RWPE2 (cell line): ENCODE data around the gene ESPL1.
"Not testable (repeated sequence)": the region's sequence is repeated elsewhere in the genome, so short reads cannot be mapped to it uniquely, and the experiment has no call there.

Source experiments
- ATAC-seq: fragments of 200-7000 bp; cut with Tn5 transposase; 3 replicates; pipeline ENCODE4 v1.9.1; 2021; ENCODE audit warnings: low read depth
- DNase-seq: peaks from one replicate; pipeline ENCODE4 v3.0.0-alpha.2; 2020; ENCODE audit warnings: low spot score
- H3K27ac ChIP-seq: fragments of 450-650 bp; 2 replicates; pipeline ENCODE4 v1.5.1; 2017; ENCODE audit warnings: mild to moderate bottlenecking; ENCODE audit not compliant: poor library complexity, severe bottlenecking
- H3K27me3 ChIP-seq: fragments of 250-450 bp; sonication (Bioruptor Pico); 2 replicates; pipeline ENCODE4 v1.5.1; 2021; ENCODE audit warnings: mild to moderate bottlenecking, moderate library complexity; ENCODE audit not compliant: insufficient read depth, poor library complexity, severe bottlenecking
- H3K36me3 ChIP-seq: fragments of 250-450 bp; sonication (Bioruptor Pico); 2 replicates; pipeline ENCODE4 v1.5.1; 2020; ENCODE audit warnings: low read depth, mild to moderate bottlenecking, moderate library complexity
- H3K4me1 ChIP-seq: fragments of 250-450 bp; sonication (Bioruptor Pico); 2 replicates; pipeline ENCODE4 v1.5.1; 2021; ENCODE audit warnings: mild to moderate bottlenecking, moderate library complexity; ENCODE audit not compliant: insufficient read depth, poor library complexity, severe bottlenecking
- H3K4me3 ChIP-seq: fragments of 250-450 bp; sonication (Bioruptor Pico); 2 replicates; pipeline ENCODE4 v1.5.1; 2021; ENCODE audit warnings: mild to moderate bottlenecking, moderate library complexity; ENCODE audit not compliant: severe bottlenecking
- H3K9me3 ChIP-seq: fragments of 250-450 bp; sonication (Bioruptor Pico); 2 replicates; pipeline ENCODE4 v1.5.1; 2021; ENCODE audit warnings: mild to moderate bottlenecking, moderate library complexity; ENCODE audit not compliant: severe bottlenecking
- TF ChIP-seq, protein P1 (sequence below): fragments of 450-650 bp; IDR thresholded peaks from one replicate; pipeline ENCODE4 v1.5.1; 2017; ENCODE audit warnings: mild to moderate bottlenecking, moderate library complexity; ENCODE audit not compliant: poor library complexity, severe bottlenecking

The ESPL1 gene

GRCh38 chr12:53295070-53295890 lies 27.2 kb downstream of the ESPL1 start, which contains the start of gene PFDN5:
TSS of gene PFDN5 (plus strand) at chr12:53295542. CDS start at chr12:53295568, 26 bp downstream.
- H3K4me1 ChIP-seq = peaks cover 8% of the 10 kb centered on the region
- peak; percentile 90 for ATAC-seq
- DNase-seq = peak; percentile 81
- H3K27me3 ChIP-seq = no peaks in the 10 kb centered on the region
- H3K9me3 ChIP-seq = no peaks in the 10 kb centered on the region
- H3K4me3 ChIP-seq = peak within 1 kb of the TSS; percentile 55
- H3K36me3 ChIP-seq = peaks cover 45% of the 10 kb centered on the region
- H3K27ac ChIP-seq = peak within 1 kb of the TSS; percentile 42
- TF ChIP-seq, protein P1, sequence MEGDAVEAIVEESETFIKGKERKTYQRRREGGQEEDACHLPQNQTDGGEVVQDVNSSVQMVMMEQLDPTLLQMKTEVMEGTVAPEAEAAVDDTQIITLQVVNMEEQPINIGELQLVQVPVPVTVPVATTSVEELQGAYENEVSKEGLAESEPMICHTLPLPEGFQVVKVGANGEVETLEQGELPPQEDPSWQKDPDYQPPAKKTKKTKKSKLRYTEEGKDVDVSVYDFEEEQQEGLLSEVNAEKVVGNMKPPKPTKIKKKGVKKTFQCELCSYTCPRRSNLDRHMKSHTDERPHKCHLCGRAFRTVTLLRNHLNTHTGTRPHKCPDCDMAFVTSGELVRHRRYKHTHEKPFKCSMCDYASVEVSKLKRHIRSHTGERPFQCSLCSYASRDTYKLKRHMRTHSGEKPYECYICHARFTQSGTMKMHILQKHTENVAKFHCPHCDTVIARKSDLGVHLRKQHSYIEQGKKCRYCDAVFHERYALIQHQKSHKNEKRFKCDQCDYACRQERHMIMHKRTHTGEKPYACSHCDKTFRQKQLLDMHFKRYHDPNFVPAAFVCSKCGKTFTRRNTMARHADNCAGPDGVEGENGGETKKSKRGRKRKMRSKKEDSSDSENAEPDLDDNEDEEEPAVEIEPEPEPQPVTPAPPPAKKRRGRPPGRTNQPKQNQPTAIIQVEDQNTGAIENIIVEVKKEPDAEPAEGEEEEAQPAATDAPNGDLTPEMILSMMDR = no peak

DNA sequence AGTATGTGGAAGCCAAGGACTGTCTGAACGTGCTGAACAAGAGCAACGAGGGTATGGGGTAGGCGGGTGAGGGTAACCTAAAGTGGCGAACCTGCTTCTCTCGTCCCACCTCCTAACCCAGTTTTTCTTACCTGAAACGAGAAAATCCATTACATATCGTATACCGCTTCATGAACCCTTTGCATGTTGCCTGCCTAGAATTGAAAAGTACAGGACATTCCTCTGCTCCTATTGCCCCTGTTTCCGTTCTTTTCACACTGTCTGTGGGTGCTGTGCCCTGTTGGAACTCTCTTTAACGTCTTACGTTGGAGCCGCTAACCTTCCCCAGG lies 27.8 kb downstream of the ESPL1 start:
- Histone ChIP-seq H3K27ac (peak overlapping the region; percentile 42), H3K36me3 (peaks cover 44% of the 10 kb centered on the region), H3K4me1 (peaks cover 11% of the 10 kb centered on the region), H3K9me3 (no peaks in the 10 kb centered on the region), H3K27me3 (no peaks in the 10 kb centered on the region), H3K4me3 (peak overlapping the region; percentile 55)
- TF ChIP-seq, protein P1 = no peak
- DNase-seq (no peak), ATAC-seq (no peak)

GRCh38 chr12:53297106-53297505 lies 29.0 kb downstream of the ESPL1 start:
- not testable (repeated sequence) for H3K27me3 ChIP-seq, H3K4me3 ChIP-seq, ATAC-seq, H3K9me3 ChIP-seq, DNase-seq
- peaks cover 11% of the 10 kb centered on the region for H3K4me1 ChIP-seq
- H3K27ac ChIP-seq = peak overlapping the region; percentile 50
- H3K36me3 ChIP-seq = peaks cover 51% of the 10 kb centered on the region

- ATAC-seq = no peak
- H3K36me3 ChIP-seq = peaks cover 55% of the 10 kb centered on the region
- TF ChIP-seq, protein P1 = no peak
Measured at GRCh38 chr12:53298164-53298563, 30.1 kb downstream of the ESPL1 start.

GRCh38 chr12:53299101-53299453 lies 31.0 kb downstream of the ESPL1 start:
- peak overlapping the region; percentile 56 for H3K4me3 ChIP-seq
- ATAC-seq (0 out of 3 replicates have a peak, but pooled peaks have one; percentile 6), DNase-seq (no peak)
- H3K4me1 ChIP-seq = peaks cover 11% of the 10 kb centered on the region
- TF ChIP-seq, protein P1 = no peak
- peaks cover 55% of the 10 kb centered on the region for H3K36me3 ChIP-seq
- peak overlapping the region; percentile 50 for H3K27ac ChIP-seq
- no peaks in the 10 kb centered on the region for H3K27me3 ChIP-seq
- H3K9me3 ChIP-seq = no peaks in the 10 kb centered on the region

More at GRCh38 chr12:53298164-53298563, 30.1 kb downstream of the ESPL1 start:
- H3K9me3 ChIP-seq = no peaks in the 10 kb centered on the region
- H3K4me1 ChIP-seq = peaks cover 11% of the 10 kb centered on the region
- H3K27me3 ChIP-seq = no peaks in the 10 kb centered on the region
- peak overlapping the region; percentile 50 for H3K27ac ChIP-seq
- no peak overlapping the region for H3K4me3 ChIP-seq
- DNase-seq = no peak
